Measurements from ENCODE around the gene TAS2R4.
"Not testable (repeated sequence)": the region's sequence is repeated elsewhere in the genome, so short reads cannot be mapped to it uniquely, and the experiment has no call there.

Gene TAS2R4

GRCh38 chr7:141822432-141822831 lies 46.0 kb downstream of the TAS2R4 start:
- not testable (repeated sequence) for DNase-seq (ENCODE audit: extremely low read depth in 1 of 2, low read depth in 1 of 2)
